ENCODE results near the gene SGO2.

GRCh38 chr2:200596774-200597570 is 71.0 kb downstream of the SGO2 start:
- TF ChIP-seq POLR2AphosphoS5 (IDR thresholded peaks at IDR 0.05; ENCODE audit: borderline replicate concordance, low read depth, low read length) (no peak), EZH2 (IDR thresholded peaks at IDR 0.05) (no peak)

All from SK-N-MC (cell line).